Measurements from ENCODE around the gene PTPRN2. TPM values are rescaled to one million over a fixed set of nuclear protein-coding genes. Genes with fewer than 3 reads are reported as not detected.

PTPRN2 gene
- polyA plus RNA-seq, 1 of the 3 experiments (the other 2 are of a cell fraction), result 4.0 TPM

DNA sequence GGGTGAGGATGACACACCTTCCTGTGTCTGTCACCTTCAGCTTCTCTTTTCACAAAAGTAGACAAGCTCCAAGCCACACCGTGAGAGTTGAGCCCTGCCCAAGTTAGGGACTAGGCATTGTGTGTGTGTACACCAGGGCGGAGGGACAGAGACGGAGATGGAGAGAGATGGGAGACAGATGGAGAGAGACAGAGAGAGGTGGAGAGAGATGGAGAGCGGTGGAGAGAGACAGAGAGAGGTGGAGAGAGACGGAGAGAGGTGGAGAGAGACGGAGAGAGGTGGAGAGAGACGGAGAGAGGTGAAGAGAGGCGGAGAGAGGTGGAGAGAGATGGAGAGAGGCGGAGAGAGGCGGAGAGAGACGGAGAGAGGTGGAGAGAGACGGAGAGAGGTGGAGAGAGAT, 1043.8 kb downstream of the PTPRN2 start:
- H3K4me3 ChIP-seq (ENCODE audit: low read depth in 2 of 2, low read length in 1 of 2), result no peak overlapping the region
- no peaks in the 10 kb centered on the region for H4K20me1 ChIP-seq (ENCODE audit: insufficient read depth)
- no peaks in the 10 kb centered on the region for H3K27me3 ChIP-seq (ENCODE audit: insufficient read depth)
- no peaks in the 10 kb centered on the region for H3K79me2 ChIP-seq (ENCODE audit: insufficient read depth)
- H3K4me2 ChIP-seq, result no peak overlapping the region
- no peaks in the 10 kb centered on the region for H3K9me2 ChIP-seq
- H3F3A ChIP-seq (replicated peaks; ENCODE audit: insufficient read depth), result no peaks in the 10 kb centered on the region
- WGBS (ENCODE audit: low lambda C conversion rate), result 75% methylated on average over 12 of the region's 12 CpGs
- DNase-seq, result no peak
- ChIA-PET POLR2A (no interaction called here), CTCF (no interaction called here)
- H3K9me3 ChIP-seq, result no peaks in the 10 kb centered on the region
- no peak overlapping the region for H3K9ac ChIP-seq
- no peaks in the 10 kb centered on the region for H3K36me3 ChIP-seq (replicated peaks in 1 of 2; ENCODE audit: control insufficient read depth in 1 of 2, insufficient read depth in 2 of 2, low read length in 1 of 2)
- H2AFZ ChIP-seq (ENCODE audit: low read depth), result no peak overlapping the region
- TF ChIP-seq RAD21 (IDR thresholded peaks at IDR 0.05; ENCODE audit: low read length) (no peak), GATA2 (CRISPR knock-in tag; IDR thresholded peaks at IDR 0.05) (no peak), NFIC (IDR thresholded peaks at IDR 0.05; ENCODE audit: borderline replicate concordance) (no peak), TEAD4 (IDR thresholded peaks at IDR 0.05; ENCODE audit: borderline replicate concordance, insufficient read depth) (no peak), GABPA (IDR thresholded peaks at IDR 0.05; ENCODE audit: low read depth) (no peak), RFX5 (IDR thresholded peaks at IDR 0.05; ENCODE audit: low read length) (no peak)
- TF ChIP-seq, protein P1, sequence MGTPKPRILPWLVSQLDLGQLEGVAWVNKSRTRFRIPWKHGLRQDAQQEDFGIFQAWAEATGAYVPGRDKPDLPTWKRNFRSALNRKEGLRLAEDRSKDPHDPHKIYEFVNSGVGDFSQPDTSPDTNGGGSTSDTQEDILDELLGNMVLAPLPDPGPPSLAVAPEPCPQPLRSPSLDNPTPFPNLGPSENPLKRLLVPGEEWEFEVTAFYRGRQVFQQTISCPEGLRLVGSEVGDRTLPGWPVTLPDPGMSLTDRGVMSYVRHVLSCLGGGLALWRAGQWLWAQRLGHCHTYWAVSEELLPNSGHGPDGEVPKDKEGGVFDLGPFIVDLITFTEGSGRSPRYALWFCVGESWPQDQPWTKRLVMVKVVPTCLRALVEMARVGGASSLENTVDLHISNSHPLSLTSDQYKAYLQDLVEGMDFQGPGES (IDR thresholded peaks at IDR 0.05; ENCODE audit: low read depth, low read length), result no peak
- TF ChIP-seq, protein P2, sequence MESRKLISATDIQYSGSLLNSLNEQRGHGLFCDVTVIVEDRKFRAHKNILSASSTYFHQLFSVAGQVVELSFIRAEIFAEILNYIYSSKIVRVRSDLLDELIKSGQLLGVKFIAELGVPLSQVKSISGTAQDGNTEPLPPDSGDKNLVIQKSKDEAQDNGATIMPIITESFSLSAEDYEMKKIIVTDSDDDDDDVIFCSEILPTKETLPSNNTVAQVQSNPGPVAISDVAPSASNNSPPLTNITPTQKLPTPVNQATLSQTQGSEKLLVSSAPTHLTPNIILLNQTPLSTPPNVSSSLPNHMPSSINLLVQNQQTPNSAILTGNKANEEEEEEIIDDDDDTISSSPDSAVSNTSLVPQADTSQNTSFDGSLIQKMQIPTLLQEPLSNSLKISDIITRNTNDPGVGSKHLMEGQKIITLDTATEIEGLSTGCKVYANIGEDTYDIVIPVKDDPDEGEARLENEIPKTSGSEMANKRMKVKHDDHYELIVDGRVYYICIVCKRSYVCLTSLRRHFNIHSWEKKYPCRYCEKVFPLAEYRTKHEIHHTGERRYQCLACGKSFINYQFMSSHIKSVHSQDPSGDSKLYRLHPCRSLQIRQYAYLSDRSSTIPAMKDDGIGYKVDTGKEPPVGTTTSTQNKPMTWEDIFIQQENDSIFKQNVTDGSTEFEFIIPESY (IDR thresholded peaks at IDR 0.05; ENCODE audit: borderline replicate concordance, low read depth), result no peak
- no peak overlapping the region for H3K27ac ChIP-seq (ENCODE audit: low read depth in 2 of 2, low read length in 1 of 2)
- H3K4me1 ChIP-seq (ENCODE audit: control insufficient read depth in 1 of 2, insufficient read depth in 2 of 2, low read depth in 1 of 2, low read length in 1 of 2), result no peaks in the 10 kb centered on the region

DNA sequence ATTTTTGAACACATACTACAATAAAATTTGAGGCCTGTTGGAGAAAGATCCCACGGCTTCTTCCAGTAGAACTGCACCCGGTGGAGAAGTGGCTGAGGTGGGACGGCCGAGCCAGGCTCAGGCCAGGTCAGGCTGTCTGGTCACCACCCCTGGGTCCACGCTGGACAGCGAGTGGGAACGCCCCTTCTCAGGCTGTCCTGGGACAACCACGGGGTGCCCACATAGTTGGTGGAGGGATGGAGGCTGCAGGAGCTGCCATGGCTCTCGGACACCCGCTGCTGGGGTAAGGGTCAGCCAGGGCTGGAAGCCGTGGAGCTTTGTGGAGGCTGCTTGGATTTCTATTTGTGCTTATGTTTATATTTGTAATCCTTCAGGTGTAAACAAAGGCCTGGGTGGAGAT, 1044.3 kb downstream of the PTPRN2 start:
- Histone ChIP-seq H3K9ac (no peak overlapping the region), H3K27ac (ENCODE audit: low read depth in 2 of 2, low read length in 1 of 2) (no peak overlapping the region), H3K27me3 (ENCODE audit: insufficient read depth) (no peaks in the 10 kb centered on the region), H3F3A (replicated peaks; ENCODE audit: insufficient read depth) (no peaks in the 10 kb centered on the region), H3K79me2 (ENCODE audit: insufficient read depth) (no peaks in the 10 kb centered on the region), H3K4me3 (ENCODE audit: low read depth in 2 of 2, low read length in 1 of 2) (no peak overlapping the region), H3K9me3 (no peaks in the 10 kb centered on the region), H2AFZ (ENCODE audit: low read depth) (no peak overlapping the region), H3K36me3 (replicated peaks in 1 of 2; ENCODE audit: control insufficient read depth in 1 of 2, insufficient read depth in 2 of 2, low read length in 1 of 2) (no peaks in the 10 kb centered on the region), H3K9me2 (no peaks in the 10 kb centered on the region), H3K4me2 (no peak overlapping the region), H4K20me1 (ENCODE audit: insufficient read depth) (no peaks in the 10 kb centered on the region), H3K4me1 (ENCODE audit: control insufficient read depth in 1 of 2, insufficient read depth in 2 of 2, low read depth in 1 of 2, low read length in 1 of 2) (no peaks in the 10 kb centered on the region)
- ChIA-PET CTCF (no interaction called here), POLR2A (no interaction called here)
- WGBS (ENCODE audit: low lambda C conversion rate), result 87% methylated on average over 11 of the region's 11 CpGs
- no peak for DNase-seq
- TF ChIP-seq FOXM1 (IDR thresholded peaks at IDR 0.05; ENCODE audit: low read depth) (no peak), FOSL2 (IDR thresholded peaks at IDR 0.05; ENCODE audit: borderline replicate concordance, low read depth) (no peak), FOXJ3 (CRISPR knock-in tag; IDR thresholded peaks at IDR 0.05) (no peak)
- TF ChIP-seq, protein P3, sequence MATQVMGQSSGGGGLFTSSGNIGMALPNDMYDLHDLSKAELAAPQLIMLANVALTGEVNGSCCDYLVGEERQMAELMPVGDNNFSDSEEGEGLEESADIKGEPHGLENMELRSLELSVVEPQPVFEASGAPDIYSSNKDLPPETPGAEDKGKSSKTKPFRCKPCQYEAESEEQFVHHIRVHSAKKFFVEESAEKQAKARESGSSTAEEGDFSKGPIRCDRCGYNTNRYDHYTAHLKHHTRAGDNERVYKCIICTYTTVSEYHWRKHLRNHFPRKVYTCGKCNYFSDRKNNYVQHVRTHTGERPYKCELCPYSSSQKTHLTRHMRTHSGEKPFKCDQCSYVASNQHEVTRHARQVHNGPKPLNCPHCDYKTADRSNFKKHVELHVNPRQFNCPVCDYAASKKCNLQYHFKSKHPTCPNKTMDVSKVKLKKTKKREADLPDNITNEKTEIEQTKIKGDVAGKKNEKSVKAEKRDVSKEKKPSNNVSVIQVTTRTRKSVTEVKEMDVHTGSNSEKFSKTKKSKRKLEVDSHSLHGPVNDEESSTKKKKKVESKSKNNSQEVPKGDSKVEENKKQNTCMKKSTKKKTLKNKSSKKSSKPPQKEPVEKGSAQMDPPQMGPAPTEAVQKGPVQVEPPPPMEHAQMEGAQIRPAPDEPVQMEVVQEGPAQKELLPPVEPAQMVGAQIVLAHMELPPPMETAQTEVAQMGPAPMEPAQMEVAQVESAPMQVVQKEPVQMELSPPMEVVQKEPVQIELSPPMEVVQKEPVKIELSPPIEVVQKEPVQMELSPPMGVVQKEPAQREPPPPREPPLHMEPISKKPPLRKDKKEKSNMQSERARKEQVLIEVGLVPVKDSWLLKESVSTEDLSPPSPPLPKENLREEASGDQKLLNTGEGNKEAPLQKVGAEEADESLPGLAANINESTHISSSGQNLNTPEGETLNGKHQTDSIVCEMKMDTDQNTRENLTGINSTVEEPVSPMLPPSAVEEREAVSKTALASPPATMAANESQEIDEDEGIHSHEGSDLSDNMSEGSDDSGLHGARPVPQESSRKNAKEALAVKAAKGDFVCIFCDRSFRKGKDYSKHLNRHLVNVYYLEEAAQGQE (IDR thresholded peaks at IDR 0.05; ENCODE audit: low read depth, low read length), result no peak
- TF ChIP-seq, protein P4, sequence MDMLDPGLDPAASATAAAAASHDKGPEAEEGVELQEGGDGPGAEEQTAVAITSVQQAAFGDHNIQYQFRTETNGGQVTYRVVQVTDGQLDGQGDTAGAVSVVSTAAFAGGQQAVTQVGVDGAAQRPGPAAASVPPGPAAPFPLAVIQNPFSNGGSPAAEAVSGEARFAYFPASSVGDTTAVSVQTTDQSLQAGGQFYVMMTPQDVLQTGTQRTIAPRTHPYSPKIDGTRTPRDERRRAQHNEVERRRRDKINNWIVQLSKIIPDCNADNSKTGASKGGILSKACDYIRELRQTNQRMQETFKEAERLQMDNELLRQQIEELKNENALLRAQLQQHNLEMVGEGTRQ (IDR thresholded peaks at IDR 0.05; ENCODE audit: borderline replicate concordance, low read depth, low read length), result no peak
